Upper lobe of left lung (tissue), 4 donors: Measurements from ENCODE around the gene DNAJC17.

Experiments used
- POLR2A ChIP-seq, 4 donors: fragments of 450-650 bp; IDR thresholded peaks; one replicate each; pipeline ENCODE4 v1.5.1; 2016 to 2017; ENCODE audit warnings: antibody characterized with exemption in 4 of 4, mild to moderate bottlenecking in 2 of 4
- POLR2AphosphoS5 ChIP-seq, 2 donors: sonication (generic); formaldehyde crosslinking; IDR thresholded peaks; one replicate each; pipeline ENCODE4 v1.5.1; 2017; ENCODE audit warnings: antibody characterized with exemption in 2 of 2
- TF ChIP-seq, protein P1 (sequence below), 6 experiments: fragments of 450-650 bp in 4 of 6; fragments of 200-600 bp in 2 of 6; sonication (generic) in 2 of 6; IDR thresholded peaks; one replicate each; pipeline ENCODE4 v1.5.1; 2016 to 2019; ENCODE audit warnings: antibody characterized with exemption in 6 of 6

DNA sequence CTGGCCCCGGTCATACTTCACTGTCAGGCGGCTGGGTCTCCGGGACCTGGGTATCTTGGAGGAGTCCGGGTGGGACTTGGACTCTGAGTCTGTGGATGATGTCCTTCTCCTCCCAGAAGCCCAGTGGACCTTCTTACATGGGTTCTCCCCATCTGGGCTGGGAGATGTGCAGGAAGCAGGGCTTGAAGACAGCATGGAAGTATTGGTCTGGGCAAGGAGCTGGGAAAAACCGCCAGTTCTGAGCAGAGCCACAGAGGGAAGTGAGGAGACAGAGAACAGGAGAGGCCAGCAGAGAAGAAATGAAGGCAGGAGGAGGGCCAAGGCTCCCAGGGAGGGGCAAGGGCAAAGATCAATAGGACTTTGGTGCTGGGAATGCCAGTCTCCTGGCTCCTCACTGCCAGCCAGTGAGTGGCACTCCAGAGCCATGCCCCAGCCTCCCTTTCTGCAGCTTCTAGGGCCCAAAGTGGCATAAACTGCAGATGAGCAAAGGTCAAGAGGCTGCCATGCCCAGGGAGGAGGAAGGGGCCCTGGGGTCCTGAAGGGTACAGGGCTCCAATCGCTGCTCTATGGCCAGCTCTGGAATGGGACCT is 21.3 kb upstream of the DNAJC17 start, which contains the start of gene PPP1R14D:
- TF ChIP-seq, protein P1, sequence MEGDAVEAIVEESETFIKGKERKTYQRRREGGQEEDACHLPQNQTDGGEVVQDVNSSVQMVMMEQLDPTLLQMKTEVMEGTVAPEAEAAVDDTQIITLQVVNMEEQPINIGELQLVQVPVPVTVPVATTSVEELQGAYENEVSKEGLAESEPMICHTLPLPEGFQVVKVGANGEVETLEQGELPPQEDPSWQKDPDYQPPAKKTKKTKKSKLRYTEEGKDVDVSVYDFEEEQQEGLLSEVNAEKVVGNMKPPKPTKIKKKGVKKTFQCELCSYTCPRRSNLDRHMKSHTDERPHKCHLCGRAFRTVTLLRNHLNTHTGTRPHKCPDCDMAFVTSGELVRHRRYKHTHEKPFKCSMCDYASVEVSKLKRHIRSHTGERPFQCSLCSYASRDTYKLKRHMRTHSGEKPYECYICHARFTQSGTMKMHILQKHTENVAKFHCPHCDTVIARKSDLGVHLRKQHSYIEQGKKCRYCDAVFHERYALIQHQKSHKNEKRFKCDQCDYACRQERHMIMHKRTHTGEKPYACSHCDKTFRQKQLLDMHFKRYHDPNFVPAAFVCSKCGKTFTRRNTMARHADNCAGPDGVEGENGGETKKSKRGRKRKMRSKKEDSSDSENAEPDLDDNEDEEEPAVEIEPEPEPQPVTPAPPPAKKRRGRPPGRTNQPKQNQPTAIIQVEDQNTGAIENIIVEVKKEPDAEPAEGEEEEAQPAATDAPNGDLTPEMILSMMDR (IDR thresholded peaks at IDR 0.05) = no peak
- TF ChIP-seq POLR2AphosphoS5 (IDR thresholded peaks at IDR 0.05) (no peak), POLR2A (IDR thresholded peaks at IDR 0.05) (no peak)
